SU-DHL-6 (cell line): Measurements from ENCODE around the gene TLK1.

Experiments
- CTCF ChIP-seq: fragments of 200-600 bp; sonication (generic); IDR thresholded peaks from one replicate; pipeline ENCODE4 v1.5.1; 2017; ENCODE audit warnings: antibody characterized with exemption, mild to moderate bottlenecking, low read length, moderate library complexity; ENCODE audit not compliant: insufficient read depth, poor library complexity, severe bottlenecking
- EZH2phosphoT487 ChIP-seq: fragments of 200-600 bp; sonication (generic), shearing (Covaris generic); conservative IDR thresholded peaks from 2 replicates; pipeline ENCODE4 v1.6.1; 2018; ENCODE audit warnings: mild to moderate bottlenecking, antibody characterized with exemption, low read length, moderate library complexity, mixed read lengths

- TF ChIP-seq EZH2phosphoT487 (no peak), CTCF (no peak)
Measured at GRCh38 chr2:171187819-171188218, 27.1 kb upstream of the TLK1 start.
